Iris pigment epithelial cell (primary cell): ENCODE results near the gene SEPTIN5.

Source experiments
- DNase-seq: peaks from one replicate; pipeline ENCODE4 v3.0.0-alpha.2; 2011; ENCODE audit warnings: low read depth

Gene SEPTIN5

GRCh38 chr22:19733755-19734154 lies 19.5 kb downstream of the SEPTIN5 start:
- no peak for DNase-seq

- DNase-seq: no peak
Measured at GRCh38 chr22:19734163-19734562, 19.9 kb downstream of the SEPTIN5 start.

DNA sequence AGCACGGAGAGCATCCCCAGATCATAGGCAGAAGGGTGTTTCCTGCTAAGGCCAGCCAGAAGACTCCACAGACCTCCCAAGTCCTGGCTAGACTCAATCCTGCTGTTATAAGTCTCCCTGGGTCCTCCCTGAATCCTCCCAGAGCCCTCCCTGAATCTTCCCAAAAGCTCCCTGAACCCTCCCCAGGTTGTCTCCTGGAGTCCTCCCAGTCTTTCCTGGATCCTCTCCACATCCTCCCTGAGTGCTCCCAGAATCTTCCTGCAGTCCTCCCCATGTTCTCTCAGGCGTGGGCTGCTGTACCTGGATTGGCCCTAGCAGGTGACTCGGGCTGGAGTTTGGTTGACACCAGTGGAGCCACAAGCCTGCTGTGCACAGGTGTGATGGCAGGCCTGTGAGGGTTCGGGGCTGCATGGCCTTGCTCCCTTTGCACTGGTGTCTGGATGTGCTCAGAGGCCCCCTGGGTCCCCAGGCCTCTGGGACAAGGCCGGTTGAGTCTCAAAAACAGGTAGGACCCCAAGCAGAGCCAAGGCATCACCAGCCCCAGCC lies 20.6 kb downstream of the SEPTIN5 start:
- no peak for DNase-seq

- DNase-seq: no peak
Measured at GRCh38 chr22:19735665-19736510, 21.6 kb downstream of the SEPTIN5 start.

DNA sequence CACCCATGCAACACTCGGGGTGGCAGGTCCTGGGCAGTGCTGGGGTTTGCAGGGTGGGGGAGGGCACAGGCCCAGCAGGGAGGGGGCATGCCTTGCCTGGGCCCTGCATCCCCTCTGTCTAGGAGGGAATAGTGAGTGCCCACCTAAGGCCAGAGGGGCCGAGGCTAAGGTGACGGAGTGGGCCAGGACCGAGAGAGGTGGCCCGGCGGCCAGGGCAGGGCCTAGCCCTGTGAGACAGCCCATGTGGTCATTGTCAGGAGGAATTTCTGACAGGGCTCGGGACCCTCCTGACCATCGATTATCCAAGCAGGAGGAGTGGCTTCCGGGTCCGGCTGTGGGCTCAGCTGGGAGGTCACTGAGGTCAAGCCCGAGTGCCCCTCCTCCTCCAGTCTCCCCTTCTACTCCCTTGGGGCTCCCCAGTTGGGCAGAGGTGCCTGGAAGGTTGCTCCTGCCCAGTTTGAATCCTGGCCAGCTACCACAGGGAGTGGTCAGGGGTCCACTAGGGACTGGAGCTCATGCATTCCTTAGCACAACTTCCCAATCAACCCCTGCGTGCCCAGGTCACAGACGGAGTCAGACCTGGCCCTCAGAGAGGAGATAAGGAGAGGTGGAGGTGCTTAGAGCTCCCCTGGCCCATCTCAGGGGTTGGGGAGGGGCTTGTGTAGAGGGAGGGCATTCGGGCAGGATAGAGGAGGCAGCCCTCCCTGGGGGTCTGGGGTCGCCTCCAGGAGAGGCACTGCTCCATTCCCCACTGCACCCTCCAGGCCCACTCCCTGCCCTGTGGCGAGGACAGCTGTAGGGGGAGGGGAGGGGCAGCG lies 23.8 kb downstream of the SEPTIN5 start:
- no peak for DNase-seq

GRCh38 chr22:19738664-19739447 lies 24.6 kb downstream of the SEPTIN5 start:
- DNase-seq: no peak

DNA sequence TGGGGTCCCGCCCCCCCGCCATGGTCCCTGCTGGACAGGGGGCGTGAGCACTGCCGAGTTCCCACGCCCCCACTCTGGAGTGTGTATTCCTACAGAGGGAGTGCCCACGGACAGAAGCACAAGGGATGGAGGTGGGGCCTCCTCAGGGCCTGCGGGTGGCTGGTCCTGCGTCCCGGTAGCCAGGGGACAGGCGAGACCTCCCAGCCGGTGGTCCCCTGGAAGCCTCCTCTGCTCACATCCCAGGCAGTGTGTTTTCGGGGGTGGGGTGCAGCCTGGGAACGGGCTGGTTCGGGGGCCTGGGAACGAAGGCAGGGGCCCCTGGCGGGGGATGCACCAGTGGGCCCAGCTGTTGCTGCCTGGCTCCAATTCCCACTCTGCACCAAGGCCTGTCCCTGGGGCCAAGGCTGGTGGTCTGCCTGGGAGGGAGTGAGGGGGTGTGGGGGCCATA lies 25.2 kb downstream of the SEPTIN5 start:
- no peak for DNase-seq

DNA sequence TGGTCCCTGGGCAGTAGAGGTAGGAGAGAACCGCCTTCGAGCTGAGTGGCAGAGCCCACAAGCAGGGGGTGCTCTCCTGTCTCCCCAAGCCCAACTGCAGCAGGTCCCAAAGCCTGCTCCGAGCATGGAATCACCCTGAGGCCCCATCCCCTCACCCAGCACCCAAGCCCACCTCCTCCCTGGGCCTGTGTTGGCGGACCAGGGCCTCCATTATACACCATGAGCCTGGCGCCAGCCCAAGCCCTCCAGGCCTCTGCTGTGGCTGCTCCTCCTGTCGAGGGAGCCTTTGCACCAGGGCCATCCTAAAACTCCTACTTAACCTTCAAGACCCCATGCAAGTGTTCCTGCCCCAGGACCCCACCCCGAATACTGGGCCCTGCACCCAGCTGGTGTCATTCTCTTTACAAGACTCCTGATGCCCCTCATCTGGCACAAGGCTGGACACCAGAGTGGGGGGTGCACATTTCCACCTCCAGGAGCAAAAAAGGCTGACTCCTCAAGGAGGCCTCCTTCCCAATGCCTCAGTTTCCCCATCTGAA lies 25.7 kb downstream of the SEPTIN5 start:
- no peak for DNase-seq

- DNase-seq: no peak
Measured at GRCh38 chr22:19740586-19740985, 26.3 kb downstream of the SEPTIN5 start.

GRCh38 chr22:19741053-19741452 lies 26.8 kb downstream of the SEPTIN5 start:
- DNase-seq: no peak

DNA sequence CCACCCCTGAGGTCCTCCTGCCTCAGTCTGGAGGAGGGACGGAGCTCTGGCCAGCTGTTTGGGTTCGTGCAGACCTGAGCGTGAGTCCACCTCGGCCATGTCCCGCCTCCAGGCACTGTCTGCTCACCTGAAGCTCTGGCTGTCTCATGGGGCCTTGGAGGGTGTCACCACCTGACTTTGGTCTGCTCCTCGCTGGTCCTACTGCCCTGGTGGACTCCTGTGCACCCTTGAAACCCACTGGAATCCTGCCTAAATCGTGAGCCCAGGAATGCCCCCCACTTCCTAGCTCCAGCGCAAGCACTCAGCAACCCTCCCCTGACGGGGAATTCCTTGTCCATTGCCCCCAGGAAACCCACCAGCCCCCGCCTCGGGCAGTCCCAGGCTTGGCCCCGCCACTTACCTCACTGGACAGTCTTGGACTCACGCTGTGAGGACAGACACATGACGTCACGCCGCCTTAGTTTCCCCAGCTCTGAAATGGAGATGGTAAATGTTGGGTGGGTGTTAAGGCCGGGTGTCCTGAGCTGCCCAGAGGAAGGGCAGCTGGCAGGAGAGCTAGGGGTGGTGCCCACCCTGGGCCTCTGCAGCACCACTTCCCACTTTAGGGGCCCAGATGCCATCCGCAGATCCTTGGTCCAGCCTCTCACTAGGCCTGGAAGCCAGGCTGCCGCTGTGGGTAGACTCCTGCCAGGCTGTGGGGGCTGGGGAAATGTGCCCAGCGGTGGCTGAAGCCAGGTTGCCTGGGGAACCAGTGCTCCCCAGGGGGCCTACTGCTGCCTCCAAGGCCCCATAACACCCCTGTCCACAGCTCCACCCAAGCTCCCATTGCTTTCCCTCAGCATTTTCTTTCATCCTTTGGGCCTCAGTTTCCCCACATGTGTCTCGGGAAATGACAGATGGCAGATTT lies 28.1 kb downstream of the SEPTIN5 start:
- no peak for DNase-seq

GRCh38 chr22:19743081-19743480 lies 28.8 kb downstream of the SEPTIN5 start:
- DNase-seq: no peak

GRCh38 chr22:19743651-19744050 lies 29.3 kb downstream of the SEPTIN5 start:
- no peak for DNase-seq

DNA sequence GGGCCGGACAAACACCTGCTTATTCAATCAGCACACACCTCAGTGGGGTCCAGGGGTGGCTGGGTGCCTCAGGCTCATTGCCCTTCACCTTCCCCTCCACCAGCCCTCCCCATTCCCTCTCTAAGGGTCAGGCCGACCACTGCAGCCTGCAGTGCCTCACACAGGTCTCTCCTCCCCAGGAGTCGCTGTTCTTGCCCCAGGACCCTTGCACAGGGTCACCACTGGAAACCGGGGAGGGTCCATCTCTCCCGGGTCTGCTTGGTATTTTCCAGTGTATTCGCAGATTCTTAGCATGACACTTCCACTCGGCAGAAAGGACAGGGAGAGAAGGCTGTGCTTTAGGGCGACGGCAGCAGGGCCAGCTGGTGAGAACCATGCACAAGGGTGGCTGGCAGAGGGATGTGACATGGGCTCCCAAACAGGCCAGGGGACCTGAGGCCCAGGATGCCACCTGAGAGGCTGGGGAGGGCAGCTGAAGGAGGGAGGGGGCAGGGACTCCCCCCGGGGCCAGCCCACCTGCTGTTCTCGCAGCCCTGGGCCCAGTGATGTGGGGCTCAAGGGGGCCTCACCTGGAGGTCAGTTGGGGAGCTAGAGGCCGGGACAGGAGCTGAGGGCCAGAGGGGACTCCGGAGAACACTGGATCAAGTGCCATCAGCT lies 30.2 kb downstream of the SEPTIN5 start:
- DNase-seq: no peak

- DNase-seq: no peak
Measured at GRCh38 chr22:19745155-19746101, 31.1 kb downstream of the SEPTIN5 start.

- DNase-seq: no peak
Measured at GRCh38 chr22:19746726-19747125, 32.4 kb downstream of the SEPTIN5 start.

GRCh38 chr22:19747551-19747950 lies 33.2 kb downstream of the SEPTIN5 start:
- no peak for DNase-seq

DNA sequence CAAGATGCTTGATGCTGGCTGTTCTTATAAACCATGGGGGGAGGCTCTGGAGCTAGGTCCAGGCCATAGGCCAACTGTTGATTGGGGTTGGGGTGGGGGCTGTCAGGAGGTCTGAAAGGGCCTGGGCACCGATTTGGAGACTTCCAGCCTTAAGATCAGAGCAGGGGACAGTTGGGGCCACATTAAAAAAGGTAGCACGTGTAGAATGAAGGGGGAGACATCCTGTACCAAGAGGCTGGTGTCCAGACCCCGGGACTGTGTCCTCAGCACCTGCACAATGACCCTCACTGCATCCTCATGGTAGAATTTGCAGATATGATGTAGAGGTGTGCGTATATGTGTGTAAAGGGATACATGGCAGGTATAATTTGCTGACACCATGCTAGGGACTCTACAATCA lies 33.8 kb downstream of the SEPTIN5 start:
- no peak for DNase-seq
